OCI-LY1 (cell line): ENCODE data around the gene POLH.

Experiments used
- H2AFZ ChIP-seq: fragments of 200-600 bp; sonication (generic), shearing (Covaris generic); 2 replicates; pipeline ENCODE4 v1.6.0; 2014; ENCODE audit warnings: antibody characterized with exemption, mild to moderate bottlenecking, low read length
- H3F3A ChIP-seq: fragments of 200-600 bp; sonication (generic), shearing (Covaris generic); 2 replicates; pipeline ENCODE4 v1.6.0; 2014; ENCODE audit warnings: mild to moderate bottlenecking, antibody characterized with exemption, low read length, moderate library complexity; ENCODE audit not compliant: insufficient read depth
- H3K27ac ChIP-seq: fragments of 200-600 bp; sonication (generic); 2 replicates; pipeline ENCODE4 v1.5.1; 2014; ENCODE audit warnings: low read length, mixed run types, mild to moderate bottlenecking, low read depth; ENCODE audit not compliant: poor library complexity, severe bottlenecking
- H3K27me3 ChIP-seq: fragments of 200-600 bp; sonication (generic); 2 replicates; pipeline ENCODE4 v1.6.0; 2014; ENCODE audit warnings: antibody characterized with exemption, mild to moderate bottlenecking, low read length, moderate library complexity; ENCODE audit not compliant: insufficient read depth
- H3K36me3 ChIP-seq: fragments of 200-600 bp; sonication (generic); 2 replicates; pipeline ENCODE4 v1.6.1; 2014; ENCODE audit warnings: mild to moderate bottlenecking, antibody characterized with exemption, low read length, moderate library complexity, mixed read lengths; ENCODE audit not compliant: insufficient read depth
- H3K4me1 ChIP-seq: fragments of 200-600 bp; sonication (generic); 2 replicates; pipeline ENCODE4 v1.5.1; 2014; ENCODE audit warnings: mild to moderate bottlenecking, low read length, moderate library complexity; ENCODE audit not compliant: insufficient read depth, severe bottlenecking
- H3K4me2 ChIP-seq: fragments of 200-600 bp; sonication (generic), shearing (Covaris generic); 2 replicates; pipeline ENCODE4 v1.6.1; 2014; ENCODE audit warnings: low read length
- H3K4me3 ChIP-seq: fragments of 200-600 bp; sonication (generic); 2 replicates; pipeline ENCODE4 v1.5.1; 2014; ENCODE audit warnings: low read length, low read depth, mild to moderate bottlenecking, mixed read lengths; ENCODE audit not compliant: poor library complexity, severe bottlenecking
- H3K79me2 ChIP-seq: fragments of 200-600 bp; shearing (Covaris generic); 2 replicates; pipeline ENCODE4 v1.6.1; 2016; ENCODE audit warnings: mixed run types, low read length, mixed read lengths; ENCODE audit not compliant: insufficient read depth
- H3K9ac ChIP-seq: fragments of 200-600 bp; sonication (generic), shearing (Covaris generic); 2 replicates; pipeline ENCODE4 v1.6.1; 2014; ENCODE audit warnings: mild to moderate bottlenecking, low read length, mixed read lengths
- H3K9me2 ChIP-seq: fragments of 200-600 bp; sonication (generic), shearing (Covaris generic); 2 replicates; pipeline ENCODE4 v1.6.1; 2014; ENCODE audit warnings: low read depth, mild to moderate bottlenecking, low read length, mixed read lengths
- H3K9me3 ChIP-seq: fragments of 200-600 bp; shearing (Covaris generic); 2 replicates; pipeline ENCODE4 v1.6.1; 2014; ENCODE audit warnings: low read length, mixed read lengths
- H4K20me1 ChIP-seq: fragments of 200-600 bp; sonication (generic), shearing (Covaris generic); 2 replicates; pipeline ENCODE4 v1.6.0; 2016; ENCODE audit warnings: mild to moderate bottlenecking, low read length; ENCODE audit not compliant: insufficient read depth
- EZH2 ChIP-seq: fragments of 200-600 bp; sonication (generic), shearing (Covaris generic); IDR thresholded peaks from 2 replicates; pipeline ENCODE4 v1.8.0; 2017; ENCODE audit warnings: borderline replicate concordance, mixed run types, mild to moderate bottlenecking, antibody characterized with exemption, low read length, moderate library complexity, mixed read lengths
- TF ChIP-seq, protein P1 (sequence below): fragments of 200-600 bp; sonication (generic), shearing (Covaris generic); IDR thresholded peaks from 2 replicates; pipeline ENCODE4 v1.5.1; 2017; ENCODE audit warnings: mild to moderate bottlenecking, antibody characterized with exemption, low read length, moderate library complexity, mixed read lengths

POLH gene

DNA sequence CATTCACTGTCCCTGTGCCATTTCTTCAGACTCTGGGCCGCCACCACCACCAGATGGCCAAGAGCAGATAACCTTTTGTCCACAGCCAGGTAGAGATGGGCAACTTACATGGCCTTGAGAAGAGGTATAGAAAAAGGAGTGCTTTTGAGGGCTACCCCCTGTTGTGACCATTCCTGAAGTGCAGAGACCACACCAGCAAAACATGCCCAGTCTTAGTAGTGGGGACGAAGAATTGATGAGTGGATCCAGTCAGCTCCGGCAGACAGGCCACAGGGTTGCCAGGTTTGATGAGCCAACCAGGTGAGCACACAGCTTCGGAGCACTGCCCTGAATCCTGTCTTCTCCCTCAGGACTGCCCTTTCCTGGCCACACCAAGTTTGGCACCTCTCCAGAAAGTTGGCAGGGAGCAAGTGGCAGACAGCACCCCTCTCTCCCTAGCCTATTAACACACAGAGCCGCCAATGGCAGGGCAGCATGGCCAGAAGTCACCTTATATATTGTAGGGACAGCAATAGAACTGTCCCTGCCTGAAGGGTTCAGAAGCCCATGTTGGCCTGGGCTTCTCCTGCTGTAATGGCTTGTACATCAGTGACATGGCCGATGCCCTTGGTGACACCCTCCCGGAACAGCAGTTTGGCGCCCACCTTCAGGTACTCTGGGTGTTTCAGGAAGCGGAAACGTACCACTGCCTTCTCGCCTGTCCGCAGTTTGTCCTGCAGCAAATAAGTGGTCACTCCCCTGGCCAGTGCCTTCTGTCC is 45.3 kb downstream of the POLH start:
- H3K27me3 ChIP-seq, result no peaks in the 10 kb centered on the region
- no peak overlapping the region for H3K9ac ChIP-seq
- H3K27ac ChIP-seq, result no peak overlapping the region
- H4K20me1 ChIP-seq, result no peaks in the 10 kb centered on the region
- no peaks in the 10 kb centered on the region for H3K9me2 ChIP-seq
- H3K4me3 ChIP-seq, result no peak overlapping the region
- H3K79me2 ChIP-seq, result no peaks in the 10 kb centered on the region
- H3K4me1 ChIP-seq, result no peaks in the 10 kb centered on the region
- no peak for TF ChIP-seq EZH2
- TF ChIP-seq, protein P1, sequence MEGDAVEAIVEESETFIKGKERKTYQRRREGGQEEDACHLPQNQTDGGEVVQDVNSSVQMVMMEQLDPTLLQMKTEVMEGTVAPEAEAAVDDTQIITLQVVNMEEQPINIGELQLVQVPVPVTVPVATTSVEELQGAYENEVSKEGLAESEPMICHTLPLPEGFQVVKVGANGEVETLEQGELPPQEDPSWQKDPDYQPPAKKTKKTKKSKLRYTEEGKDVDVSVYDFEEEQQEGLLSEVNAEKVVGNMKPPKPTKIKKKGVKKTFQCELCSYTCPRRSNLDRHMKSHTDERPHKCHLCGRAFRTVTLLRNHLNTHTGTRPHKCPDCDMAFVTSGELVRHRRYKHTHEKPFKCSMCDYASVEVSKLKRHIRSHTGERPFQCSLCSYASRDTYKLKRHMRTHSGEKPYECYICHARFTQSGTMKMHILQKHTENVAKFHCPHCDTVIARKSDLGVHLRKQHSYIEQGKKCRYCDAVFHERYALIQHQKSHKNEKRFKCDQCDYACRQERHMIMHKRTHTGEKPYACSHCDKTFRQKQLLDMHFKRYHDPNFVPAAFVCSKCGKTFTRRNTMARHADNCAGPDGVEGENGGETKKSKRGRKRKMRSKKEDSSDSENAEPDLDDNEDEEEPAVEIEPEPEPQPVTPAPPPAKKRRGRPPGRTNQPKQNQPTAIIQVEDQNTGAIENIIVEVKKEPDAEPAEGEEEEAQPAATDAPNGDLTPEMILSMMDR, result no peak
- no peaks in the 10 kb centered on the region for H3K9me3 ChIP-seq
- no peak overlapping the region for H3K4me2 ChIP-seq
- no peak overlapping the region for H2AFZ ChIP-seq
- peaks cover 93% of the 10 kb centered on the region for H3K36me3 ChIP-seq
- H3F3A ChIP-seq, result no peaks in the 10 kb centered on the region

GRCh38 chr6:43621836-43622180 is 45.8 kb downstream of the POLH start:
- H3K9ac ChIP-seq, result no peak overlapping the region

DNA sequence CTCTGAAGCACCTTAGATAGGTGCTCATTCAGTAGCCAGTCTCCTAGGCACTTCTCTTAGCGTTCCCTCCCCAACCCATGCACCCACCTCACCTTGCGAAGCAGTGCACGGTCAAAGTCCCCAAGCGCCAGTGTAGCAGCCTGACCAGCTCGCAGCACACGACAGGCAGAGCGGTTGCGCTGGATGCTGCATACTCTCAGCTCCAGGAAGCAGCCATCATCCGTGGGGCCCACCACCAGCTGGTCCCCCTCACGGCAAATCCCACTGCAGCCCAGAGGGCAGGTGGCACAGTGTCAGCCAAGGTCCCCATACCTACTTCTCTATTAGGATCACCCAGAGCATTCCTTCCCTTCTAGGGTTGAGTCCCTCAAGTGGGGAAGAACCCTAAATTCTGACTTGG is 46.6 kb downstream of the POLH start:
- Histone ChIP-seq H3K27me3 (no peaks in the 10 kb centered on the region), H3K36me3 (peaks cover 89% of the 10 kb centered on the region), H3K9me3 (no peaks in the 10 kb centered on the region), H3F3A (no peaks in the 10 kb centered on the region), H3K27ac (no peak overlapping the region), H3K4me2 (no peak overlapping the region), H3K9ac (no peak overlapping the region), H3K79me2 (no peaks in the 10 kb centered on the region), H2AFZ (no peak overlapping the region), H4K20me1 (no peaks in the 10 kb centered on the region), H3K4me1 (peaks cover 8% of the 10 kb centered on the region), H3K4me3 (no peak overlapping the region), H3K9me2 (no peaks in the 10 kb centered on the region)
- no peak for TF ChIP-seq EZH2

More at GRCh38 chr6:43621836-43622180, 45.8 kb downstream of the POLH start:
- Histone ChIP-seq H3K27me3 (no peaks in the 10 kb centered on the region), H3K4me3 (no peak overlapping the region), H3K9me2 (no peaks in the 10 kb centered on the region), H3K9me3 (no peaks in the 10 kb centered on the region), H3K27ac (no peak overlapping the region), H3K4me1 (peaks cover under 1% of the 10 kb centered on the region), H4K20me1 (no peaks in the 10 kb centered on the region), H3K4me2 (no peak overlapping the region), H3K79me2 (no peaks in the 10 kb centered on the region), H3F3A (no peaks in the 10 kb centered on the region), H2AFZ (no peak overlapping the region), H3K36me3 (peaks cover 91% of the 10 kb centered on the region)
- TF ChIP-seq, protein P1, result no peak
- TF ChIP-seq EZH2, result no peak
